Muscle layer of colon (tissue), 2 donors: ENCODE data around the gene PTAFR.

Experiments
- H3K27ac ChIP-seq: one replicate; pipeline ENCODE4 v1.7.0; 2013; ENCODE audit warnings: low read depth, mild to moderate bottlenecking, low read length, moderate library complexity
- H3K27me3 ChIP-seq, 2 donors: one replicate each; pipeline ENCODE4 v1.7.0; 2013; ENCODE audit warnings: low read length in 2 of 2, mild to moderate bottlenecking in 2 of 2; ENCODE audit not compliant: insufficient read depth in 2 of 2, control insufficient read depth in 1 of 2
- H3K36me3 ChIP-seq: one replicate; pipeline ENCODE4 v1.7.0; 2013; ENCODE audit warnings: mild to moderate bottlenecking, low read length; ENCODE audit not compliant: insufficient read depth
- H3K4me1 ChIP-seq: one replicate; pipeline ENCODE4 v1.7.0; 2013; ENCODE audit warnings: mild to moderate bottlenecking, low read length; ENCODE audit not compliant: insufficient read depth
- H3K4me3 ChIP-seq, 2 donors: one replicate each; pipeline ENCODE4 v1.7.0; 2013; ENCODE audit warnings: low read length in 2 of 2, low read depth in 1 of 2, mild to moderate bottlenecking in 1 of 2, moderate library complexity in 1 of 2
- H3K9ac ChIP-seq: one replicate; pipeline ENCODE4 v1.7.0; 2013; ENCODE audit warnings: low read length
- H3K9me3 ChIP-seq: one replicate; pipeline ENCODE4 v1.7.0; 2013; ENCODE audit warnings: mild to moderate bottlenecking, low read length
- donor health status: abdominal sarcoma.
- donor health status: Adenocarcinoma of cecum.

The PTAFR gene

GRCh38 chr1:28172713-28173150 lies 3.8 kb downstream of the PTAFR start:
- no peaks in the 10 kb centered on the region for H3K4me1 ChIP-seq
- no peak overlapping the region for H3K4me3 ChIP-seq
- no peaks in the 10 kb centered on the region for H3K36me3 ChIP-seq
- no peak overlapping the region for H3K27ac ChIP-seq
- no peak overlapping the region for H3K9ac ChIP-seq
- no peaks in the 10 kb centered on the region for H3K27me3 ChIP-seq
- no peaks in the 10 kb centered on the region for H3K9me3 ChIP-seq

- no peak overlapping the region for H3K9ac ChIP-seq
- no peaks in the 10 kb centered on the region for H3K27me3 ChIP-seq
- no peak overlapping the region for H3K4me3 ChIP-seq
- no peaks in the 10 kb centered on the region for H3K4me1 ChIP-seq
- H3K27ac ChIP-seq = no peak overlapping the region
- H3K36me3 ChIP-seq = no peaks in the 10 kb centered on the region
- no peaks in the 10 kb centered on the region for H3K9me3 ChIP-seq
These were observed 5.2 kb downstream of the PTAFR start for GRCh38 chr1:28171246-28171645.

GRCh38 chr1:28170001-28170596 lies 6.4 kb downstream of the PTAFR start:
- Histone ChIP-seq H3K4me3 (no peak overlapping the region), H3K9me3 (no peaks in the 10 kb centered on the region), H3K27me3 (no peaks in the 10 kb centered on the region), H3K36me3 (no peaks in the 10 kb centered on the region), H3K4me1 (no peaks in the 10 kb centered on the region), H3K9ac (no peak overlapping the region), H3K27ac (no peak overlapping the region)

- Histone ChIP-seq H3K4me3 (no peak overlapping the region), H3K27ac (no peak overlapping the region), H3K9ac (no peak overlapping the region), H3K9me3 (no peaks in the 10 kb centered on the region), H3K27me3 (no peaks in the 10 kb centered on the region), H3K4me1 (peaks cover 9% of the 10 kb centered on the region), H3K36me3 (no peaks in the 10 kb centered on the region)
These were observed 12.9 kb downstream of the PTAFR start for GRCh38 chr1:28163496-28164161.

DNA sequence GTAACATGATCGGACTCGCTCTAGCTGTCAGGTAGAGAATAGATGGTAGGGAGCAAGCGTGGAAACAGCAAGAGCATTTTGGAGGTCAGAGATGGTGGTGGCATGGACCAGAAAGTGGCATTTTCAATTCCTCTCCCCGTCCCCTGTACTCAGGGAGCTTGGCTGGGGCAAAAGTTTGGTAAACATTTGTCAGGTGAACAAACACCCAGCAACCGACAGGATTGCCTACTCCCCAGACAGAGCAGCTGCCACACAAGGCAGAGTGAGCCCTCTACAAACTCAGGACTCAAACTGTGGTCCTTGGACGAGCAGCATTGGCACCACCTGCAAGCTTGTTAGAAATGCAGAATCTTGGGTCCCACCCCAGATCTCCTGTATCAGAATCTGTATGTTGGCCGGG lies 14.3 kb downstream of the PTAFR start:
- H3K4me1 ChIP-seq = peaks cover 9% of the 10 kb centered on the region
- H3K9ac ChIP-seq = no peak overlapping the region
- H3K27ac ChIP-seq = no peak overlapping the region
- H3K9me3 ChIP-seq = no peaks in the 10 kb centered on the region
- no peaks in the 10 kb centered on the region for H3K27me3 ChIP-seq
- no peaks in the 10 kb centered on the region for H3K36me3 ChIP-seq
- H3K4me3 ChIP-seq = no peak overlapping the region

DNA sequence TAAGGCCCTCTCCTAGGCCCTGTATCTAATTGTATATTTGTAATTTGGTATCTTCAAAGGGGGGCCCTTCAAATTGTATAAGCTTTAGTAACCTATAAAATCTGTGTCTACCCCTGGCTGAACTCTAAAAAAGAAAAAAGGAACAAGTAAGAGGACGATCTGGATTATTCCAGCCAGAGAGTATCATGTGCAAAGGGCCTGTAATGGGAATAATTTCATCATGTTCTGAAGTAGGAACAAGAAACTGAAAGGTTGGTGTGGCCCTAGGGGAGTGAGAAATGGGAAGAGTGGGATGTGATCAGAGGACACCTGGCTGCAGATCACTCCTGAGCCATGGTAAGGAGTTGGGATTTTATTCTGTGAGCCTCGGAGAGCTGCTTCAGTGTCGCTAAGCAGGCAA lies 14.7 kb downstream of the PTAFR start:
- no peaks in the 10 kb centered on the region for H3K27me3 ChIP-seq
- no peak overlapping the region for H3K9ac ChIP-seq
- H3K9me3 ChIP-seq = no peaks in the 10 kb centered on the region

GRCh38 chr1:28160782-28161266 lies 15.7 kb downstream of the PTAFR start:
- peaks cover 9% of the 10 kb centered on the region for H3K4me1 ChIP-seq
- H3K9me3 ChIP-seq = no peaks in the 10 kb centered on the region
- H3K27me3 ChIP-seq = no peaks in the 10 kb centered on the region
- no peaks in the 10 kb centered on the region for H3K36me3 ChIP-seq
- no peak overlapping the region for H3K9ac ChIP-seq
- no peak overlapping the region for H3K4me3 ChIP-seq
- H3K27ac ChIP-seq = no peak overlapping the region

More for the DNA sequence above, 14.7 kb downstream of the PTAFR start:
- H3K4me1 ChIP-seq = peaks cover 9% of the 10 kb centered on the region
- no peak overlapping the region for H3K27ac ChIP-seq
- no peak overlapping the region for H3K4me3 ChIP-seq
- no peaks in the 10 kb centered on the region for H3K36me3 ChIP-seq

- Histone ChIP-seq H3K9ac (no peak overlapping the region), H3K36me3 (no peaks in the 10 kb centered on the region), H3K27ac (no peak overlapping the region), H3K27me3 (no peaks in the 10 kb centered on the region), H3K9me3 (no peaks in the 10 kb centered on the region), H3K4me3 (no peak overlapping the region), H3K4me1 (peaks cover 9% of the 10 kb centered on the region)
These were observed 16.8 kb downstream of the PTAFR start for GRCh38 chr1:28159680-28160079.

GRCh38 chr1:28159243-28159642 lies 17.2 kb downstream of the PTAFR start:
- Histone ChIP-seq H3K4me1 (peaks cover 9% of the 10 kb centered on the region), H3K36me3 (no peaks in the 10 kb centered on the region), H3K27me3 (no peaks in the 10 kb centered on the region), H3K9ac (no peak overlapping the region), H3K27ac (no peak overlapping the region), H3K4me3 (no peak overlapping the region), H3K9me3 (no peaks in the 10 kb centered on the region)

GRCh38 chr1:28157894-28158293 lies 18.6 kb downstream of the PTAFR start:
- H3K9me3 ChIP-seq = no peaks in the 10 kb centered on the region
- H3K27ac ChIP-seq = no peak overlapping the region
- no peaks in the 10 kb centered on the region for H3K27me3 ChIP-seq
- H3K4me1 ChIP-seq = no peaks in the 10 kb centered on the region
- no peak overlapping the region for H3K4me3 ChIP-seq
- no peak overlapping the region for H3K9ac ChIP-seq
- H3K36me3 ChIP-seq = no peaks in the 10 kb centered on the region

DNA sequence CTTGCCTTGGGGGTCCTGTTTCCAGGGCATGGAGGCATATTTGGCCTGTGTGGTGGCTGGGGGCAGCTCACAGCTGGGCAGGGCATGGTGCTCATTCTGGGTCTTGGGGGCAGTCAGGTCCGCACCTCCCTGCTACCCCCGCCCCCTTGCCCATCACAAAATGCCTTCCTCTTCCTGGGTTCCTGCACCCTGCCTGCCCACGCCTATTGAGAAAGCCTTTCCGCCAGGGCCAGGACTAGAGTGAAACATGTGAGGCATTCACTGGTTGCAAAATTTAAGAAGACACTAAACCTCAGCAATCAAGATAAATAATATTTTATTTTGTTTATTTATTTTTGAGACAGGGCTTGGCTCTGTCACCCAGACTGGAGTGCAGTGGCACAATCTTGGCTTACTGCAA lies 19.7 kb downstream of the PTAFR start:
- no peaks in the 10 kb centered on the region for H3K27me3 ChIP-seq
- no peak overlapping the region for H3K9ac ChIP-seq
- no peaks in the 10 kb centered on the region for H3K4me1 ChIP-seq
- no peaks in the 10 kb centered on the region for H3K9me3 ChIP-seq
- H3K4me3 ChIP-seq = no peak overlapping the region
- no peaks in the 10 kb centered on the region for H3K36me3 ChIP-seq
- no peak overlapping the region for H3K27ac ChIP-seq

DNA sequence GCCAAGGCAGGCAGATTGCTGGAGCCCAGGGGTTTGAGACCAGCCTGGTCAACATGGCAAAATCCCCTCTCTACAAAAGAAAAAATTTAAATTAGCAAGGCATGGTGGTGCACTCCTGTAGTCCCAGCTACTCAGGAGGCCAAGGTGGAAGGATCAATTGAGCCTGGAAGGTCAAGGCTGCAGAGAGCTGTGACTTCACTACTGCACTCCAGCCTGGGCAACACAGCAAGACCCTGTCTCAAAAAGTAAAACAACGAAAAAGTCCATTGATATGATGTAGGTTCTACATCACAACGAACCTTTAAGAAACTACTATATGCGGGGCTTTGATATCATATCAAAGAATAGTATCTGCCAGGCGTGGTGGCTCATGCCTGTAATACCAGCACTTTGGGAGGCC lies 20.9 kb downstream of the PTAFR start:
- Histone ChIP-seq H3K4me1 (no peaks in the 10 kb centered on the region), H3K27ac (no peak overlapping the region), H3K9ac (no peak overlapping the region), H3K4me3 (no peak overlapping the region), H3K27me3 (no peaks in the 10 kb centered on the region), H3K9me3 (no peaks in the 10 kb centered on the region), H3K36me3 (no peaks in the 10 kb centered on the region)
